Stimulated activated CD4-positive, alpha-beta T cell treated with anti-CD3 and anti-CD28 coated beads, Interleukin-4, amount 100 ng/mL, for 4 hours (primary cell): Measurements from ENCODE around the gene STMP1.

Source experiments
- DNase-seq, 2 experiments: peaks; one replicate each; pipeline ENCODE4 v3.0.0-alpha.2; 2020

STMP1 gene

DNA sequence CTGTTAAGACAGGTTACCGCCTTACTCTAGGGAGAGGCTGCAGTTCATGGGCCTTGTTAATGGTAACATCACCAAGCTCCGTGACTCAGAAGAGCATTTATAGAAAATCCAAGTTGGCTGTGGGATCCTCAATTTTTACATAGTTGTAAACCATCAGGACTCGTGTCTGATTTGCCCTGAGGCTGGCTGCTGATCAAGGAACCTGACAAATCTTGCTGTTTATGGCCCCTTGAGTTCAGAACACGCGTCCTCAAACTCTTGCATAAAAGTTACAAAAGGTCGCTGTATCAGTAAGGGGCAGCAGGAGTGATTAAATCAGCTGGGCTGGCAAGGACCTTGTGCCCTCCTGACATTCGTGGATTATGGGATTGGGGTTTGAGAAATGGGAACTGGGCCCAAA, 61.1 kb downstream of the STMP1 start:
- DNase-seq, result no peak
